Neural progenitor cell (in vitro differentiated cells): Measurements from ENCODE around the gene AVEN.

Experiments used
- CTCF ChIP-seq: fragments of 200-600 bp; sonication (generic); IDR thresholded peaks from 2 replicates; pipeline ENCODE4 v1.5.1; 2017; ENCODE audit warnings: antibody characterized with exemption, mild to moderate bottlenecking
- EZH2 ChIP-seq: fragments of 200-600 bp; sonication (generic); IDR thresholded peaks from 2 replicates; pipeline ENCODE4 v1.6.1; 2017; ENCODE audit warnings: antibody characterized with exemption, mild to moderate bottlenecking, moderate library complexity
- EZH2phosphoT487 ChIP-seq: fragments of 200-600 bp; sonication (generic); IDR thresholded peaks from 2 replicates; pipeline ENCODE4 v1.6.1; 2017; ENCODE audit warnings: antibody characterized with exemption

- TF ChIP-seq EZH2phosphoT487 (no peak), CTCF (no peak), EZH2 (no peak)
Observed at GRCh38 chr15:33985287-33985686, 53.7 kb downstream of the AVEN start.
